ENCODE measurements around the gene LDLRAD2. TPM values are rescaled to one million over a fixed set of nuclear protein-coding genes. Genes with fewer than 3 reads are reported as not detected.

Gene LDLRAD2
- total and polyA plus RNA-seq, 9 donors = 1.5 to 9.1 (median 6.7) TPM

DNA sequence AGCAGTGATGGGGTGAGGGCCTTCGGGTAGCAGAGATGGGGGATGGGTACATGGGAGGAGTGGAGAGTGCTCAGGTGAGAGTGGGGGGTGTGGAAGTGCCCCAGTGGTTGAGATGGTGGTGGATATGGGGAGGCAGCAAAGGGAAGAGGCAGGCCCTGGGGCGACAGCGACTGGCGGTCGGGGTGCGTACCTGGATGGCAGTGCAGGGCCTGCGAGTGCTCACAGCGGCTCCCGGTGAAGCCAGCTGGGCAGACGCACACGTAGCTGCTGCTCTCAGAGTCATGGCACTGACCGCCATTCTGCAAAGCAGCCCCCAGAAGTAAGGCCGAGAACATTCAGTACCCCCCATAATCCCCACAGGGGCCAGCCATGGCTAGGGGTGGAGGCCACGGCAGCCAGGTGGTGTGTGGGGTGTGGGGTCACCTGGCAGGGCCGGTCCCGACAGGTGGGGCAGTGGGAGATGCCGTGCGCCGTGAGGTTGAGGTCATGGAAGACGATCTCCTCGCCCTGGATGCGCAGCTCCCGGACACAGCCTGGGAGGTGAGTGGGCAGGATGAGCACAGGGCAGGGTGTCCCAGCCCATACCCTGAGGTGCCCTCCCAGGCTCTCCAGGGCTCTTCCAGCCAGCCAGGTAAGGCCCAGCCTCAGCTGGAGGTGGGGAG, 18.9 kb downstream of the LDLRAD2 start:
- Histone ChIP-seq H3K27ac (ENCODE audit: low read length) (no peak overlapping the region), H3K4me1 (ENCODE audit: control insufficient read depth, insufficient read depth, low read length) (no peaks in the 10 kb centered on the region), H3K9me3 (replicated peaks; ENCODE audit: control insufficient read depth, low read depth, low read length) (peaks cover 14% of the 10 kb centered on the region), H3K27me3 (ENCODE audit: control insufficient read depth, insufficient read depth, low read length) (no peaks in the 10 kb centered on the region), H3K36me3 (ENCODE audit: control insufficient read depth, insufficient read depth, low read length) (peaks cover 92% of the 10 kb centered on the region), H3K4me3 (ENCODE audit: low read length) (no peak overlapping the region)
- DNase-seq = no peak
- WGBS (ENCODE audit: insufficient coverage) = 90% methylated on average over 19 of the region's 23 CpGs

GRCh38 chr1:21831454-21831970, 19.4 kb downstream of the LDLRAD2 start:
- H3K4me1 ChIP-seq (ENCODE audit: control insufficient read depth, insufficient read depth, low read length) = no peaks in the 10 kb centered on the region
- 65% methylated on average over 9 of the region's 14 CpGs for WGBS (ENCODE audit: insufficient coverage)
- no peak for DNase-seq
- H3K27ac ChIP-seq (ENCODE audit: low read length) = no peak overlapping the region
- peaks cover 91% of the 10 kb centered on the region for H3K36me3 ChIP-seq (ENCODE audit: control insufficient read depth, insufficient read depth, low read length)
- no peaks in the 10 kb centered on the region for H3K27me3 ChIP-seq (ENCODE audit: control insufficient read depth, insufficient read depth, low read length)
- no peak overlapping the region for H3K4me3 ChIP-seq (ENCODE audit: low read length)
- peaks cover 14% of the 10 kb centered on the region for H3K9me3 ChIP-seq (replicated peaks; ENCODE audit: control insufficient read depth, low read depth, low read length)

DNA sequence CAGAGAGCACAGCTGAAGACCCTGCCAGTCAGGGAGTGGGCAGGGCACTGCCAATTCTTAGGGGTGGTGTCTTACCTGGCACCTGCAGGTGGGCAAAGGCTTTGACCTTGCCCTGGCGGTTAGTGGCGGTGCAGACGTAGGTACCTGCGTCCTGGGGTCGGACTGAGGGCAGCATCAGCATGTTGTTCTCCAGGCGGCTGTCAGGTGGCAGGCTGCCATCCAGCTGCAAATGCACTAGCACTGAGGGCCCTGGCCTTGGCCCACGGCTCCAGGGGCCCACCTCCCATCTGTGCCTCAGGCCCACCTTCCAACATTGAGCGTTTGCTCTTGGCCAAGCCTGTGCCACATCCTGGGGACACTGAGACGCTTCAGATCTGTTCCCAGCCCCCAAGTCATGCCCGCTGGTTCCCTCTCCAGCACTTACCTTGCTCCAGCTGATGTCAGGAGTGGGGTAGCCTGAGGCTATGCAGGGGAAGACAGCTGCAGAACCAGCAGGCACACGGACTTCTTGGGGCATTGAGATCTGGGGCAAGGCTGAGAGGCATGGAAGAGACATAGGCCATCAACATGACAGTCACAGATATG, 21.4 kb downstream of the LDLRAD2 start:
- Histone ChIP-seq H3K4me1 (ENCODE audit: control insufficient read depth, insufficient read depth, low read length) (no peaks in the 10 kb centered on the region), H3K27me3 (ENCODE audit: control insufficient read depth, insufficient read depth, low read length) (no peaks in the 10 kb centered on the region), H3K4me3 (ENCODE audit: low read length) (no peak overlapping the region), H3K9me3 (replicated peaks; ENCODE audit: control insufficient read depth, low read depth, low read length) (peaks cover 14% of the 10 kb centered on the region), H3K36me3 (ENCODE audit: control insufficient read depth, insufficient read depth, low read length) (peaks cover 91% of the 10 kb centered on the region), H3K27ac (ENCODE audit: low read length) (no peak overlapping the region)
- 81% methylated on average over 10 of the region's 11 CpGs for WGBS (ENCODE audit: insufficient coverage)
- DNase-seq = no peak

GRCh38 chr1:21834094-21834493, 22.0 kb downstream of the LDLRAD2 start:
- Histone ChIP-seq H3K27me3 (ENCODE audit: control insufficient read depth, insufficient read depth, low read length) (no peaks in the 10 kb centered on the region), H3K27ac (ENCODE audit: low read length) (no peak overlapping the region), H3K9me3 (replicated peaks; ENCODE audit: control insufficient read depth, low read depth, low read length) (peaks cover 14% of the 10 kb centered on the region), H3K4me3 (ENCODE audit: low read length) (no peak overlapping the region), H3K4me1 (ENCODE audit: control insufficient read depth, insufficient read depth, low read length) (no peaks in the 10 kb centered on the region), H3K36me3 (ENCODE audit: control insufficient read depth, insufficient read depth, low read length) (peaks cover 91% of the 10 kb centered on the region)
- DNase-seq = no peak
- WGBS (ENCODE audit: insufficient coverage) = no CpG with 5 or more reads among the region's 1 CpG

GRCh38 chr1:21834666-21835065, 22.6 kb downstream of the LDLRAD2 start:
- Histone ChIP-seq H3K27me3 (ENCODE audit: control insufficient read depth, insufficient read depth, low read length) (no peaks in the 10 kb centered on the region), H3K9me3 (replicated peaks; ENCODE audit: control insufficient read depth, low read depth, low read length) (peaks cover 14% of the 10 kb centered on the region), H3K4me3 (ENCODE audit: low read length) (no peak overlapping the region), H3K4me1 (ENCODE audit: control insufficient read depth, insufficient read depth, low read length) (no peaks in the 10 kb centered on the region), H3K36me3 (ENCODE audit: control insufficient read depth, insufficient read depth, low read length) (peaks cover 91% of the 10 kb centered on the region), H3K27ac (ENCODE audit: low read length) (no peak overlapping the region)
- 96% methylated on average over 15 of the region's 16 CpGs for WGBS (ENCODE audit: insufficient coverage)
- DNase-seq = no peak

DNA sequence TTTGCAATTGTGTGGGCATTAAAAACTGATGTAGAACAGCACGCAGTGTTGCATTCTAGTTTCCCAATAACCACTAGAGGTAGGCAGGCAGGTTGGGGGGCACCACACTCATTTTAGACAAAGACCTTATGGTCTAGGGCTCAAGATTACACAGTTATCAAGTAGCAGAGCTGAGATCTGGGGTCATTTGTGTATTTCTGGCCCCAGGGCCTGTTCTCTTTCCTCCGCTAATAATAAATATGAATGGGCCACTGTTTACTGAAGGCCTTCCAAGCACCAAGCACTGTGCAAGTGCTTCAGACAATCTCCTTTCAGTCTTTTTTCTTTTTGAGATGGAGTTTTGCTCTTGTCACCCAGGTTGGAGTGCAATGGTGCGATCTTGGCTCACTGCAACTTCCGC, 23.9 kb downstream of the LDLRAD2 start:
- DNase-seq = no peak
- WGBS (ENCODE audit: insufficient coverage) = no CpG with 5 or more reads among the region's 4 CpGs
- peaks cover 89% of the 10 kb centered on the region for H3K36me3 ChIP-seq (ENCODE audit: control insufficient read depth, insufficient read depth, low read length)
- no peak overlapping the region for H3K4me3 ChIP-seq (ENCODE audit: low read length)
- H3K27ac ChIP-seq (ENCODE audit: low read length) = no peak overlapping the region
- H3K27me3 ChIP-seq (ENCODE audit: control insufficient read depth, insufficient read depth, low read length) = no peaks in the 10 kb centered on the region
- peaks cover 14% of the 10 kb centered on the region for H3K9me3 ChIP-seq (replicated peaks; ENCODE audit: control insufficient read depth, low read depth, low read length)
- no peaks in the 10 kb centered on the region for H3K4me1 ChIP-seq (ENCODE audit: control insufficient read depth, insufficient read depth, low read length)

- 93% methylated on average over 13 of the region's 13 CpGs for WGBS (ENCODE audit: insufficient coverage)
- peaks cover 14% of the 10 kb centered on the region for H3K9me3 ChIP-seq (replicated peaks; ENCODE audit: control insufficient read depth, low read depth, low read length)
- no peaks in the 10 kb centered on the region for H3K27me3 ChIP-seq (ENCODE audit: control insufficient read depth, insufficient read depth, low read length)
- no peak for DNase-seq
- H3K27ac ChIP-seq (ENCODE audit: low read length) = no peak overlapping the region
- H3K4me3 ChIP-seq (ENCODE audit: low read length) = no peak overlapping the region
- peaks cover 89% of the 10 kb centered on the region for H3K36me3 ChIP-seq (ENCODE audit: control insufficient read depth, insufficient read depth, low read length)
- no peaks in the 10 kb centered on the region for H3K4me1 ChIP-seq (ENCODE audit: control insufficient read depth, insufficient read depth, low read length)
Observed at GRCh38 chr1:21836729-21837128, 24.7 kb downstream of the LDLRAD2 start.

DNA sequence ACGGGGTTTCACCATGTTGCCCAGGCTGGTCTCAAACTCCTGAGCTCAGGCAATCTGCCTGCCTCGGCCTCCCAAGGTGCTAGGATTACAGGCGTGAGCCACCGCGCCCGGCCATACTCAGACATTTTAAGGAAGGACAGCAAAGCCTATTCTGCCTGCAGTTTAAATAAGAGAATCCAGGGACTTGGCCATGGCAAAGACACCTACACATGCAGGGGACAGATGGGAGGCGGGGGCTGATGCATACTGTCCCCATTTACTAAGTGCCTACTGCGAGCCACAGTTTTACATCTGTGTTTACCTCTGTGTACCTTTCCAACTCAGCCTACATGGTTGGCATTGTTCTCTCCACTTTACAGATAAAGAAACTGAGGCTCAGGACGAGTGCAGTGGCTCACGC, 25.4 kb downstream of the LDLRAD2 start:
- WGBS (ENCODE audit: insufficient coverage) = 94% methylated on average over 6 of the region's 10 CpGs
- DNase-seq = no peak
- H3K36me3 ChIP-seq (ENCODE audit: control insufficient read depth, insufficient read depth, low read length) = peaks cover 89% of the 10 kb centered on the region
- H3K27me3 ChIP-seq (ENCODE audit: control insufficient read depth, insufficient read depth, low read length) = no peaks in the 10 kb centered on the region
- peaks cover 14% of the 10 kb centered on the region for H3K9me3 ChIP-seq (replicated peaks; ENCODE audit: control insufficient read depth, low read depth, low read length)
- no peak overlapping the region for H3K4me3 ChIP-seq (ENCODE audit: low read length)
- no peak overlapping the region for H3K27ac ChIP-seq (ENCODE audit: low read length)
- H3K4me1 ChIP-seq (ENCODE audit: control insufficient read depth, insufficient read depth, low read length) = no peaks in the 10 kb centered on the region

- no peak for DNase-seq
- Histone ChIP-seq H3K4me1 (ENCODE audit: control insufficient read depth, insufficient read depth, low read length) (no peaks in the 10 kb centered on the region), H3K9me3 (replicated peaks; ENCODE audit: control insufficient read depth, low read depth, low read length) (peaks cover 14% of the 10 kb centered on the region), H3K36me3 (ENCODE audit: control insufficient read depth, insufficient read depth, low read length) (peaks cover 89% of the 10 kb centered on the region), H3K4me3 (ENCODE audit: low read length) (no peak overlapping the region), H3K27ac (ENCODE audit: low read length) (no peak overlapping the region), H3K27me3 (ENCODE audit: control insufficient read depth, insufficient read depth, low read length) (no peaks in the 10 kb centered on the region)
- WGBS (ENCODE audit: insufficient coverage) = 85% methylated on average over 22 of the region's 23 CpGs
Observed at GRCh38 chr1:21838359-21839157, 26.5 kb downstream of the LDLRAD2 start.

- Histone ChIP-seq H3K27ac (ENCODE audit: low read length) (no peak overlapping the region), H3K9me3 (replicated peaks; ENCODE audit: control insufficient read depth, low read depth, low read length) (peaks cover 8% of the 10 kb centered on the region), H3K36me3 (ENCODE audit: control insufficient read depth, insufficient read depth, low read length) (peaks cover 89% of the 10 kb centered on the region), H3K4me3 (ENCODE audit: low read length) (no peak overlapping the region), H3K4me1 (ENCODE audit: control insufficient read depth, insufficient read depth, low read length) (no peaks in the 10 kb centered on the region), H3K27me3 (ENCODE audit: control insufficient read depth, insufficient read depth, low read length) (no peaks in the 10 kb centered on the region)
- 92% methylated on average over 17 of the region's 19 CpGs for WGBS (ENCODE audit: insufficient coverage)
- no peak for DNase-seq
Observed at GRCh38 chr1:21839337-21840037, 27.4 kb downstream of the LDLRAD2 start.
